Transverse colon (tissue), 4 donors: ENCODE results near the gene KRTAP10-9. TPM values are rescaled to one million over a fixed set of nuclear protein-coding genes. Genes with fewer than 3 reads are reported as not detected.

ENCODE experiments used
- DNase-seq: peaks from one replicate; pipeline ENCODE4 v3.0.0-alpha.2; 2019
- H3K27ac ChIP-seq, 4 donors: fragments of 200-600 bp; sonication (generic); 2 replicates each; pipeline ENCODE4 v1.5.1; 2016 to 2018; ENCODE audit warnings: inconsistent platforms in 4 of 4
- H3K27me3 ChIP-seq: fragments of 200-600 bp; sonication (generic); 2 replicates; pipeline ENCODE4 v1.5.1; 2017; ENCODE audit warnings: inconsistent platforms
- H3K36me3 ChIP-seq, 4 donors: fragments of 200-600 bp; sonication (generic); 2 replicates each; pipeline ENCODE4 v1.5.1; 2017 to 2019; ENCODE audit warnings: inconsistent platforms in 4 of 4
- H3K4me1 ChIP-seq, 4 donors: fragments of 200-600 bp; sonication (generic); 2 replicates each; pipeline ENCODE4 v1.5.1; 2017 to 2020; ENCODE audit warnings: inconsistent platforms in 4 of 4
- H3K4me3 ChIP-seq, 4 donors: fragments of 200-600 bp; sonication (generic); 1 replicate in 1 of 4; 2 replicates in 3 of 4; pipeline versions ENCODE4 v1.5.1 to v1.6.1; 2017 to 2019; ENCODE audit warnings: inconsistent platforms in 4 of 4
- H3K9me3 ChIP-seq, 2 donors: fragments of 200-600 bp; sonication (generic); 2 replicates each; pipeline ENCODE4 v1.5.1; 2017 to 2019; ENCODE audit warnings: inconsistent platforms in 2 of 2
- EP300 ChIP-seq: sonication (generic); formaldehyde crosslinking; IDR thresholded peaks from one replicate; pipeline ENCODE4 v1.6.1; 2017; ENCODE audit warnings: antibody characterized with exemption, low read depth
- POLR2A ChIP-seq: fragments of 450-650 bp; IDR thresholded peaks from one replicate; pipeline ENCODE4 v1.6.1; 2016; ENCODE audit warnings: antibody characterized with exemption, mild to moderate bottlenecking, moderate library complexity
- POLR2AphosphoS5 ChIP-seq, 3 donors: sonication (generic); formaldehyde crosslinking; IDR thresholded peaks; one replicate each; pipeline ENCODE4 v1.6.1; 2016; ENCODE audit warnings: antibody characterized with exemption in 3 of 3
- whole genome bisulfite sequencing, 2 donors: methylation state at CpG; one replicate each; pipeline ENCODE4 v1.1.5; 2018; ENCODE audit warnings: low coverage in 1 of 2; 5-methylcytosine and 5-hydroxymethylcytosine counted together
- in situ Hi-C, 4 donors: fragments of 200-750 bp; cut with MboI; loops; one replicate each; pipeline versions ENCODE4 v1.15.0 to v1.15.1; 2017; ENCODE audit warnings: low sequenced_read_pairs in 3 of 4, low pct_ligation_motif_present in 1 of 4, low pct_unique_long_range_greater_than_20kb in 1 of 4
- intact Hi-C: fragments of 100-400 bp; cut with DNase I; formaldehyde crosslinking; loops from one replicate; pipeline ENCODE4 v1.15.1; 2023; ENCODE audit warnings: low total_unique reads
- total RNA-seq, 4 donors: library from RNA; depleted of rRNA; stranded (reverse); fragments of >200 nt; gene quantifications; one replicate each; pipeline ENCODE4 v1.1.0, GENCODE V29; 2016
- TF ChIP-seq, protein P1 (sequence below), 5 experiments: fragments of 200-600 bp in 3 of 5; fragments of 450-650 bp in 2 of 5; sonication (generic) in 3 of 5; IDR thresholded peaks; 1 replicate in 2 of 5; 2 replicates in 3 of 5; pipeline ENCODE4 v1.5.1; 2016 to 2017; ENCODE audit warnings: antibody characterized with exemption in 5 of 5, inconsistent platforms in 3 of 5, mild to moderate bottlenecking in 2 of 5, moderate library complexity in 1 of 5

The KRTAP10-9 gene
- total RNA-seq, 4 donors from 2014 or later = not detected

DNA sequence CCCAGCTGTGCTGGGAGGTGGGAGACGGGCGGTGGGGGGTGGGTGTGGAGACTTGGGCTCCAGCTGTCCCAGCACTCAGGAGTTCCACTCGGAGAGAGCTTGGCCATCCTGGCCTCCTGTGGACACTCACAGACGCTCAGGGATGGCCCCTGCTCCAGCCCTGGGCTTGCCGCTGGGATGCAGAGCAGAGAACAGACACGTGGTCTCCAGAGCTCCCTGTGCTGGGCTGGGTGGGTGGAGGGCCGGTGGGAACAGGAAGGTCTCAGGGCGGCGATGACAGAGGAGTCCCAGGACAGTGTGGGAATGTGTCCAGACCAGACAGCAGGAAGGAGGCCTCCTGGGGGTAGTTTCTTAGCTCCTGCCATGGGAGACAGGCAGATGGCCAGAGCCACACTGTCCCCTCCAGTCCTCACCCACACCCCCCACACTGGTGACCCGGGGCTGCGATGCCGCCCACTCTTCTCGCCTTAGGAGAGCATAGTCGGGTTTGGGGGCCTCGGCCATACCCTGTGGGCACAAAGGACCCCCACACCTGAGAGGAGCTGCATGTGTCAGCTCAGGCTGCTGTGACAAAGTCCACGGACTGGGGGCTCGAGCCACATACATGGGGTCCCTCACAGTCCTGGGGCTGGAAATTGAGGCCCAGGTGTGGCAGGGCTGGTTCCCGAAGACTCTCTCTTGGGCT, 2.0 kb downstream of the KRTAP10-9 start:
- intact Hi-C loops = no loop called here
- H3K4me3 ChIP-seq = no peak overlapping the region
- no peak overlapping the region for H3K27ac ChIP-seq
- DNase-seq = no peak
- no peaks in the 10 kb centered on the region for H3K36me3 ChIP-seq
- WGBS, 2 donors = 40 to 80% methylated on average over 3 to 16 of the region's 18 CpGs
- H3K27me3 ChIP-seq = peaks cover 11% of the 10 kb centered on the region
- no peaks in the 10 kb centered on the region for H3K4me1 ChIP-seq
- peaks cover 4 to 29% of the 10 kb centered on the region in 2 donors for H3K9me3 ChIP-seq
- TF ChIP-seq EP300 = no peak
- TF ChIP-seq, protein P1, sequence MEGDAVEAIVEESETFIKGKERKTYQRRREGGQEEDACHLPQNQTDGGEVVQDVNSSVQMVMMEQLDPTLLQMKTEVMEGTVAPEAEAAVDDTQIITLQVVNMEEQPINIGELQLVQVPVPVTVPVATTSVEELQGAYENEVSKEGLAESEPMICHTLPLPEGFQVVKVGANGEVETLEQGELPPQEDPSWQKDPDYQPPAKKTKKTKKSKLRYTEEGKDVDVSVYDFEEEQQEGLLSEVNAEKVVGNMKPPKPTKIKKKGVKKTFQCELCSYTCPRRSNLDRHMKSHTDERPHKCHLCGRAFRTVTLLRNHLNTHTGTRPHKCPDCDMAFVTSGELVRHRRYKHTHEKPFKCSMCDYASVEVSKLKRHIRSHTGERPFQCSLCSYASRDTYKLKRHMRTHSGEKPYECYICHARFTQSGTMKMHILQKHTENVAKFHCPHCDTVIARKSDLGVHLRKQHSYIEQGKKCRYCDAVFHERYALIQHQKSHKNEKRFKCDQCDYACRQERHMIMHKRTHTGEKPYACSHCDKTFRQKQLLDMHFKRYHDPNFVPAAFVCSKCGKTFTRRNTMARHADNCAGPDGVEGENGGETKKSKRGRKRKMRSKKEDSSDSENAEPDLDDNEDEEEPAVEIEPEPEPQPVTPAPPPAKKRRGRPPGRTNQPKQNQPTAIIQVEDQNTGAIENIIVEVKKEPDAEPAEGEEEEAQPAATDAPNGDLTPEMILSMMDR (IDR thresholded peaks at IDR 0.05) = no peak
- TF ChIP-seq POLR2A = no peak
- no peak for TF ChIP-seq POLR2AphosphoS5 (IDR thresholded peaks at IDR 0.05)
- in situ Hi-C loops = no loop called here

DNA sequence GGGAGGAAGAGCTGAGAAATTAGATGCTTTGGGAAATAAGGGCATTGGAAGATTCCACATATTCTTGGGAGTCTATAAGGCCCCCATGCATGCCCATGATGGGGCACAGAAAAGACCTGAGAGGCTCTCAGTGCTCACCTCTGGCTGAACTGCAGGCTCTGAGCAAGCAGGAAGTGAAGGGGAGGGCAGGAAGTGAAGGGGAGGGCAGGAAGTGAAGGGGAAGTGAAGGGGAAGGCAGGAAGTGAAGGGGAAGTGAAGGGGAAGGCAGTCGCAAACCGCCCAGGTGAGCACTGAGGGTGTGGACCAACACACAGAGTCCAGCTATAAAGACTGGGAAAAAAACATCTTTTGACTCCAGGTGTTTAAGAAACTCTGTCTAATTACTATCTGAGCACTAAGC, 3.5 kb downstream of the KRTAP10-9 start:
- no peak for DNase-seq
- Histone ChIP-seq H3K9me3 (peaks cover 4 to 18% of the 10 kb centered on the region in 2 donors), H3K27me3 (peaks cover 11% of the 10 kb centered on the region), H3K27ac (no peak overlapping the region), H3K4me1 (no peaks in the 10 kb centered on the region), H3K36me3 (no peaks in the 10 kb centered on the region), H3K4me3 (no peak overlapping the region)
- in situ Hi-C loops = no loop called here
- WGBS, 2 donors = 68 to 88% methylated on average over 2 of the region's 2 CpGs
- no peak for TF ChIP-seq POLR2A
- intact Hi-C loops = no loop called here

DNA sequence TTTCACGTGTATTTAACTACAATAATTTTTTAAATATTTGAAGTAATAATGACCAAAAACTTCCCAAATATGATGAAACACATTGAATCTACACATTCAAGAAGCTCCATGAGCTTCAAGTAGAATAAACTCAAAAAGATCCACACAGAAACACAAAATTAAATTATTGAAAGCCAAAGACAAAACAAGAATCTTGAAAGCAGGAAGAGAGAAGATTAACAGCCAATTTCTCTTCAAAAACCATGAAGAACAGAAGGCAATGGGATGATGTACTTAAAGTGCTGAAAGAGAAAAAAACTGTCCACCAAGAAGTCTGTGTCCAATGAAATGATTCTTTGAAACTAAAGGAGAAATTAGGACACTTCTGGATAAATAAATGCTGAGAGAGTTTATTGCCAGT, 5.2 kb downstream of the KRTAP10-9 start:
- peaks cover 11% of the 10 kb centered on the region for H3K27me3 ChIP-seq
- in situ Hi-C loops (no loop called here), intact Hi-C loops (no loop called here)
- 83 to 86% methylated on average over 1 of the region's 1 CpG for WGBS, 2 donors
- H3K4me1 ChIP-seq = no peaks in the 10 kb centered on the region
- peaks cover 4 to 18% of the 10 kb centered on the region in 2 donors for H3K9me3 ChIP-seq
- no peak for DNase-seq
- no peaks in the 10 kb centered on the region for H3K36me3 ChIP-seq
- TF ChIP-seq EP300 (no peak), POLR2A (no peak), POLR2AphosphoS5 (IDR thresholded peaks at IDR 0.05) (no peak)
- TF ChIP-seq, protein P1 (IDR thresholded peaks at IDR 0.05) = no peak
- H3K27ac ChIP-seq = no peak overlapping the region
- H3K4me3 ChIP-seq = no peak overlapping the region

DNA sequence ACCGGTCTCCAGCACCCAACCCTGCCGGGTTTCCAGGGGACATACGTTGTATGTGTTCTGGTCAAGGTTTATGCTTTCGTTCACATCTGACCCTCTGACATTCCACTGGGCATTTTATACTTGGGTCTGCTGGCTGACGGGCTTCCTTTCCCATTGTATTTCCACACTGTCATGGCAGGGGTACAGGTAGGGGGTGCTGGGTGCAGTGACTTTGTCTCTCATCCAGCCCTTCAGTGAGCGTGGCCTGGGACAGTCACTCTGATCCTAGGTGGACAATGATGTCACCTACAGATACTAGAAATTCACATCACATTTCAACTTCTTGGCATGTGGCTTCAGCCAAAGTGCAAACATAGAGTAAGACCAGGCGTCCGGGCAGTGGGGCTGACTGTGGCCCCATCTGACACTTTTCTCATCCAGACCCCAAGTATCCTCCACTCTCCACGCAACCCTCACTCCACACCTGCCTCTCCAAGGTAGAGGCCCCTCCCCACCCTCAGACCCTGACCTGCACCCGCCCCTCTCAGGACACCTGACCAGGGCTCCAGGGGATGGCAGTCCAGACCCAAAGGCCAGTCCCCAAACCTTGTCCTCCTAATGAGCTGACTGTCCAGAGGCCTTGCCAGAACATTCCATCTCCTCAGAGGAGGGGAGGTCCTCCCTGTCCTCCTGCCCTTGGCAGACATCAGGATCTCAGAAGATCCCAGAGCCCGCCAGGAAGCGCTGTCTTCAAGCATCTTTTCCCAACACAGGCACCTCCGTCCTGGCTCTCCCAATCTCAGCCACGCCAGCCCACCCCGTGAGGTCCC, 9.5 kb downstream of the KRTAP10-9 start:
- intact Hi-C loops (no loop called here), in situ Hi-C loops (no loop called here)
- peaks cover 4 to 18% of the 10 kb centered on the region in 2 donors for H3K9me3 ChIP-seq
- no peak for TF ChIP-seq EP300
- TF ChIP-seq POLR2AphosphoS5 (IDR thresholded peaks at IDR 0.05) = no peak
- TF ChIP-seq, protein P1 (IDR thresholded peaks at IDR 0.05) = no peak
- no peak for TF ChIP-seq POLR2A
- no peak overlapping the region for H3K4me3 ChIP-seq
- H3K27me3 ChIP-seq = peaks cover 10% of the 10 kb centered on the region
- H3K27ac ChIP-seq = no peak overlapping the region
- no peak for DNase-seq
- H3K36me3 ChIP-seq = no peaks in the 10 kb centered on the region
- no peaks in the 10 kb centered on the region for H3K4me1 ChIP-seq
- 80 to 85% methylated on average over 2 to 15 of the region's 15 CpGs for WGBS, 2 donors
